K562 (cell line): Measurements from ENCODE around the gene DSCAM. TPM values are rescaled to one million over a fixed set of nuclear protein-coding genes. Genes with fewer than 3 reads are reported as not detected.

Experiments
- ATAC-seq: fragments of 200-7000 bp; cut with Tn5 transposase; 3 replicates; pipeline ENCODE4 v1.9.1; 2020; ENCODE audit warnings: moderate library complexity
- BruUV-seq: library from RNA; stranded (reverse); fragments of 400-500 nt; replicated peaks from 2 replicates; lab custom pipeline; 2021; lab: Mats Ljungman, UMichigan
- CTCF ChIA-PET: fragments of 300-600 bp; formaldehyde crosslinking; extraction: SDS; loops from one replicate; lab custom pipeline; 2021; ENCODE audit warnings: low intra/inter-chr PET ratio; lab: Yijun Ruan, JAX
- POLR2A ChIA-PET: fragments of 300-600, 350-650 bp; sonication (Branson Sonifier 250); formaldehyde crosslinking; extraction: SDS; loops from one replicate; lab custom pipeline; 2021; ENCODE audit warnings: antibody characterized with exemption, inconsistent platforms; lab: Yijun Ruan, JAX
- DNase-seq, 4 experiments: peaks; one replicate each; pipeline versions ENCODE4 v3.0.0 to v3.0.0-alpha.2; 2011 to 2018; ENCODE audit warnings: low spot score in 3 of 4, mixed read lengths in 3 of 4; ENCODE audit errors: extremely low read depth in 1 of 4
- FAIRE-seq: peaks from 2 replicates; lab custom pipeline; 2011; peaks lifted over from hg19 to GRCh38; lab: Jason Lieb, UNC
- H2AFZ ChIP-seq: 2 replicates; pipeline ENCODE4 v1.6.0; 2011; ENCODE audit warnings: low read depth, low read length, control low read depth, inconsistent platforms
- H3K27ac ChIP-seq: fragments of 200-600 bp; 3 replicates; pipeline ENCODE4 v1.8.0; 2011; ENCODE audit warnings: low read depth, mild to moderate bottlenecking, control low read depth, inconsistent platforms, low read length, moderate library complexity, mixed read lengths; ENCODE audit errors: extremely low read depth
- H3K27me3 ChIP-seq, 2 experiments: fragments of 300-600 bp in 1 of 2; 2 replicates in 1 of 2; 3 replicates in 1 of 2; pipeline versions ENCODE4 v1.6.0 to v1.8.0; 2011; ENCODE audit warnings: inconsistent platforms in 2 of 2, low read length in 2 of 2, mild to moderate bottlenecking in 1 of 2, mixed read lengths in 1 of 2, moderate library complexity in 1 of 2; ENCODE audit not compliant: control insufficient read depth in 2 of 2, insufficient read depth in 2 of 2
- H3K36me3 ChIP-seq: fragments of 300-600 bp; 3 replicates; pipeline ENCODE4 v1.8.0; 2011; ENCODE audit warnings: mild to moderate bottlenecking, low read length, inconsistent platforms; ENCODE audit not compliant: control insufficient read depth, insufficient read depth
- H3K4me1 ChIP-seq, 2 experiments: fragments of 200-600 bp in 1 of 2; replicated peaks in 1 of 2; 2 replicates in 1 of 2; 3 replicates in 1 of 2; pipeline versions ENCODE4 v1.5.1 to v1.8.0; 2011; ENCODE audit warnings: inconsistent platforms in 2 of 2, low read length in 2 of 2, mild to moderate bottlenecking in 1 of 2, mixed read lengths in 1 of 2, moderate library complexity in 1 of 2; ENCODE audit not compliant: control insufficient read depth in 2 of 2, insufficient read depth in 2 of 2
- H3K4me2 ChIP-seq: 2 replicates; pipeline ENCODE4 v1.6.1; 2011; ENCODE audit warnings: low read length, control low read depth, inconsistent platforms, mixed read lengths; ENCODE audit not compliant: insufficient read depth
- H3K4me3 ChIP-seq: fragments of 200-600 bp; sonication (generic), shearing (Covaris generic); 2 replicates; pipeline ENCODE4 v1.5.1; 2016; ENCODE audit warnings: control low read depth, inconsistent platforms
- H3K79me2 ChIP-seq: fragments of 200-600 bp; 3 replicates; pipeline ENCODE4 v1.8.0; 2011; ENCODE audit warnings: low read length, inconsistent platforms; ENCODE audit not compliant: control insufficient read depth, insufficient read depth
- H3K9ac ChIP-seq, 2 experiments: 2 replicates each; pipeline versions ENCODE4 v1.6.0 to v1.6.1; 2011; ENCODE audit warnings: low read depth in 2 of 2, low read length in 2 of 2, control low read depth in 1 of 2, inconsistent platforms in 1 of 2, mild to moderate bottlenecking in 1 of 2, mixed read lengths in 1 of 2; ENCODE audit not compliant: insufficient read depth in 1 of 2
- H3K9me1 ChIP-seq: one replicate; pipeline ENCODE4 v1.6.0; 2011; ENCODE audit warnings: inconsistent platforms, mild to moderate bottlenecking, low read length, moderate library complexity; ENCODE audit not compliant: control insufficient read depth, insufficient read depth
- H3K9me3 ChIP-seq: replicated peaks from 2 replicates; pipeline ENCODE4 v1.5.1; 2011; ENCODE audit warnings: low read depth, low read length, inconsistent platforms; ENCODE audit not compliant: control insufficient read depth, insufficient read depth
- H4K20me1 ChIP-seq: replicated peaks from 2 replicates; pipeline ENCODE4 v1.6.1; 2011; ENCODE audit warnings: low read length, inconsistent platforms, mixed read lengths; ENCODE audit not compliant: control insufficient read depth, insufficient read depth
- CBX1 ChIP-seq: sonication (generic); IDR thresholded peaks from 2 replicates; pipeline ENCODE4 v1.6.1; 2016; ENCODE audit warnings: antibody characterized with exemption, low read depth, mild to moderate bottlenecking
- FOXK2 ChIP-seq, 2 experiments: fragments of 450-650 bp; IDR thresholded peaks in 1 of 2; conservative IDR thresholded peaks in 1 of 2; 2 replicates each; pipeline ENCODE4 v1.6.1; 2016; ENCODE audit warnings: low read depth in 2 of 2, mild to moderate bottlenecking in 1 of 2
- GABPA ChIP-seq: fragments of 200-800 bp; sonication (Bioruptor generic); conservative IDR thresholded peaks from 2 replicates; pipeline ENCODE4 v1.6.1; 2016; ENCODE audit warnings: low read depth, missing genetic modification characterization, missing compliant biosample characterization
- GTF2F1 ChIP-seq: IDR thresholded peaks from 2 replicates; pipeline ENCODE4 v1.6.1; 2011; ENCODE audit warnings: low read depth, low read length, improper control_type of control experiment
- JUNB ChIP-seq: fragments of 450-650 bp; formaldehyde crosslinking; conservative IDR thresholded peaks from 2 replicates; pipeline ENCODE4 v1.4.0; 2020; ENCODE audit warnings: mild to moderate bottlenecking
- KLF10 ChIP-seq: fragments of 250-450 bp; sonication (Bioruptor Pico); IDR thresholded peaks from 2 replicates; pipeline ENCODE4 v1.6.1; 2021; ENCODE audit warnings: matching md5 sums
- KLF6 ChIP-seq: fragments of 250-450 bp; sonication (Bioruptor Pico); IDR thresholded peaks from 2 replicates; pipeline ENCODE4 v1.4.0; 2020; ENCODE audit warnings: mild to moderate bottlenecking, moderate library complexity, borderline replicate concordance
- NFE2L1 ChIP-seq: fragments of 450-650 bp; IDR thresholded peaks from 2 replicates; pipeline ENCODE4 v1.6.1; 2016; ENCODE audit warnings: missing genetic modification characterization, low read depth, mild to moderate bottlenecking, missing compliant biosample characterization, moderate library complexity, borderline replicate concordance
- SREBF2 ChIP-seq: sonication (generic); formaldehyde crosslinking; IDR thresholded peaks from 2 replicates; pipeline ENCODE4 v1.4.0; 2020; ENCODE audit warnings: mild to moderate bottlenecking, missing genetic modification reagents
- THRB ChIP-seq: fragments of 450-650 bp; formaldehyde crosslinking; conservative IDR thresholded peaks from 2 replicates; pipeline ENCODE4 v1.4.0; 2022; ENCODE audit warnings: mild to moderate bottlenecking, missing genetic modification characterization
- ZBTB17 ChIP-seq: fragments of 450-650 bp; formaldehyde crosslinking; IDR thresholded peaks from 2 replicates; pipeline ENCODE4 v1.4.0; 2020; ENCODE audit warnings: mild to moderate bottlenecking
- ZC3H11A ChIP-seq: IDR thresholded peaks from 2 replicates; pipeline ENCODE4 v1.6.1; 2012; ENCODE audit warnings: low read depth, low read length, improper control_type of control experiment
- ZNF143 ChIP-seq: sonication (generic); formaldehyde crosslinking; IDR thresholded peaks from 2 replicates; pipeline ENCODE4 v1.9.0; 2022; ENCODE audit warnings: mild to moderate bottlenecking, missing genetic modification reagents
- ZNF3 ChIP-seq: fragments of 250-450 bp; sonication (Bioruptor Pico); IDR thresholded peaks from 2 replicates; pipeline ENCODE4 v1.5.0; 2021; ENCODE audit warnings: mild to moderate bottlenecking, moderate library complexity
- WGBS: fragments of 100-300 bp; shearing (Covaris generic); methylation state at CpG from one replicate; pipeline ENCODE4 v1.1.6; 2016; ENCODE audit warnings: low coverage, mixed read lengths; ENCODE audit not compliant: insufficient coverage; ENCODE audit errors: missing lambda C conversion rate; 5-methylcytosine and 5-hydroxymethylcytosine counted together
- in situ Hi-C: fragments of 300-500 bp; cut with MboI; formaldehyde crosslinking; loops from 4 replicates; pipeline ENCODE4 v1.15.0; 2018; ENCODE audit warnings: inconsistent platforms, mixed read lengths
- intact Hi-C: fragments of 100-400 bp; cut with micrococcal nuclease; formaldehyde crosslinking; loops from 2 replicates; pipeline ENCODE4 v1.14.2; 2022
- polyA plus RNA-seq, 8 experiments: library from polyadenylated mRNA; depleted of rRNA in 4 of 8; stranded (reverse) in 5 of 8; unstranded in 3 of 8; fragments of >200 nt; fragmentation: Nextera tagmentation in 2 of 8; fragmentation: Illumina TruSeq in 1 of 8; extraction: Ambion mirVana in 2 of 8; extraction: Trizol in 1 of 8; gene quantifications; 2 replicates each; pipeline versions ENCODE4 v1.2.1 to v1.2.3, GENCODE V29; 2011 to 2014; ENCODE audit warnings: inconsistent platforms in 1 of 8, missing spikeins in 1 of 8
- total RNA-seq, 7 experiments: library from RNA; depleted of rRNA in 6 of 7; stranded (reverse); fragments of >200 nt in 6 of 7; fragmentation: Illumina TruSeq in 2 of 7; extraction: Trizol in 2 of 7; gene quantifications; 2 replicates each; pipeline versions ENCODE4 v1.2.1 to v1.2.3, GENCODE V29; 2011 to 2021; ENCODE audit warnings: low replicate concordance in 1 of 7
- TF ChIP-seq, protein P1 (sequence below): sonication (generic); formaldehyde crosslinking; IDR thresholded peaks from 2 replicates; pipeline ENCODE4 v1.8.0; 2023; ENCODE audit warnings: mild to moderate bottlenecking, missing genetic modification reagents
- TF ChIP-seq, protein P2 (sequence below), 2 experiments: IDR thresholded peaks; 2 replicates each; pipeline ENCODE4 v1.6.1; 2012; ENCODE audit warnings: improper control_type of control experiment in 2 of 2, low read depth in 2 of 2, low read length in 2 of 2, borderline replicate concordance in 1 of 2

The DSCAM gene
- total and polyA plus RNA-seq, 9 of the 15 experiments (the other 6 are each of a cell fraction or from before 2014, with no cell fraction given) = not detected

- TF ChIP-seq, protein P1, sequence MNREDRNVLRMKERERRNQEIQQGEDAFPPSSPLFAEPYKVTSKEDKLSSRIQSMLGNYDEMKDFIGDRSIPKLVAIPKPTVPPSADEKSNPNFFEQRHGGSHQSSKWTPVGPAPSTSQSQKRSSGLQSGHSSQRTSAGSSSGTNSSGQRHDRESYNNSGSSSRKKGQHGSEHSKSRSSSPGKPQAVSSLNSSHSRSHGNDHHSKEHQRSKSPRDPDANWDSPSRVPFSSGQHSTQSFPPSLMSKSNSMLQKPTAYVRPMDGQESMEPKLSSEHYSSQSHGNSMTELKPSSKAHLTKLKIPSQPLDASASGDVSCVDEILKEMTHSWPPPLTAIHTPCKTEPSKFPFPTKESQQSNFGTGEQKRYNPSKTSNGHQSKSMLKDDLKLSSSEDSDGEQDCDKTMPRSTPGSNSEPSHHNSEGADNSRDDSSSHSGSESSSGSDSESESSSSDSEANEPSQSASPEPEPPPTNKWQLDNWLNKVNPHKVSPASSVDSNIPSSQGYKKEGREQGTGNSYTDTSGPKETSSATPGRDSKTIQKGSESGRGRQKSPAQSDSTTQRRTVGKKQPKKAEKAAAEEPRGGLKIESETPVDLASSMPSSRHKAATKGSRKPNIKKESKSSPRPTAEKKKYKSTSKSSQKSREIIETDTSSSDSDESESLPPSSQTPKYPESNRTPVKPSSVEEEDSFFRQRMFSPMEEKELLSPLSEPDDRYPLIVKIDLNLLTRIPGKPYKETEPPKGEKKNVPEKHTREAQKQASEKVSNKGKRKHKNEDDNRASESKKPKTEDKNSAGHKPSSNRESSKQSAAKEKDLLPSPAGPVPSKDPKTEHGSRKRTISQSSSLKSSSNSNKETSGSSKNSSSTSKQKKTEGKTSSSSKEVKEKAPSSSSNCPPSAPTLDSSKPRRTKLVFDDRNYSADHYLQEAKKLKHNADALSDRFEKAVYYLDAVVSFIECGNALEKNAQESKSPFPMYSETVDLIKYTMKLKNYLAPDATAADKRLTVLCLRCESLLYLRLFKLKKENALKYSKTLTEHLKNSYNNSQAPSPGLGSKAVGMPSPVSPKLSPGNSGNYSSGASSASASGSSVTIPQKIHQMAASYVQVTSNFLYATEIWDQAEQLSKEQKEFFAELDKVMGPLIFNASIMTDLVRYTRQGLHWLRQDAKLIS (CRISPR knock-in tag) = no peak
- TF ChIP-seq JUNB (CRISPR knock-in tag) (no peak), NFE2L1 (no peak), CBX1 (no peak), SREBF2 (no peak), ZC3H11A (no peak), ZNF3 (CRISPR knock-in tag) (no peak)
Observed at GRCh38 chr21:40851749-40852148, 4.8 kb upstream of the DSCAM start (continued).

DNA sequence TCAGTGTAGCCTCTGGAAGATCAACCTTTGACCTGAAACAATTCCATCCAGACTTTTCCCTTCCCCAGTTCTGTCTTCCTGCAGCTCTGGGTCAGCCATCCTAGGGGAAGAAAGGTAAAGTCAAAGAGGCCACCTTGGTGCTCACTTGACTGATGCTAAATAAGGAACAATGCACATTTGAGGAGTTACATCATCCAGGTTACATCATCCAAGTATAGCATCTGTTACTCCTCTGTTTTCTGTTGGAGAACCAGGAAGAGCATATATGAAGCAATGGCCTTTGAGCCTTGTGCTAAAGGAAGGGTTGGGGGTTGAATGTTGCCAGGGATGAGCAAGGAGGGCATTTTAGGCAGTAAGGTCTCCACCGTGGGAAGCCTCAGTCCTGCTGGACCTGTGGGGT, 3.1 kb upstream of the DSCAM start:
- Histone ChIP-seq H3K4me3 (no peak overlapping the region), H3K79me2 (no peaks in the 10 kb centered on the region), H3K4me2 (no peak overlapping the region), H3K9me3 (no peaks in the 10 kb centered on the region), H3K27me3 (no peaks in the 10 kb centered on the region), H4K20me1 (no peaks in the 10 kb centered on the region), H3K4me1 (no peaks in the 10 kb centered on the region), H3K9me1 (no peaks in the 10 kb centered on the region), H3K9ac (no peak overlapping the region), H2AFZ (no peak overlapping the region), H3K36me3 (no peaks in the 10 kb centered on the region), H3K27ac (no peak overlapping the region)
- intact Hi-C loops (no loop called here), in situ Hi-C loops (no loop called here)
- BruUV-seq = no TSS peak
- ATAC-seq (no peak), DNase-seq (no peak), FAIRE-seq (no peak)
- ChIA-PET POLR2A (no interaction called here), CTCF (interaction anchor here (0.6 kb wide), 1 partner anchor 17 kb away, joined by 3 read pairs; no protein-coding TSS in a partner anchor)
- WGBS = 0% methylated on average over 1 of the region's 1 CpG
- TF ChIP-seq KLF6 (CRISPR knock-in tag) = no peak
- no peak for TF ChIP-seq ZBTB17 (CRISPR knock-in tag)
- no peak for TF ChIP-seq KLF10
- no peak for TF ChIP-seq THRB (CRISPR knock-in tag)
- TF ChIP-seq, protein P2, sequence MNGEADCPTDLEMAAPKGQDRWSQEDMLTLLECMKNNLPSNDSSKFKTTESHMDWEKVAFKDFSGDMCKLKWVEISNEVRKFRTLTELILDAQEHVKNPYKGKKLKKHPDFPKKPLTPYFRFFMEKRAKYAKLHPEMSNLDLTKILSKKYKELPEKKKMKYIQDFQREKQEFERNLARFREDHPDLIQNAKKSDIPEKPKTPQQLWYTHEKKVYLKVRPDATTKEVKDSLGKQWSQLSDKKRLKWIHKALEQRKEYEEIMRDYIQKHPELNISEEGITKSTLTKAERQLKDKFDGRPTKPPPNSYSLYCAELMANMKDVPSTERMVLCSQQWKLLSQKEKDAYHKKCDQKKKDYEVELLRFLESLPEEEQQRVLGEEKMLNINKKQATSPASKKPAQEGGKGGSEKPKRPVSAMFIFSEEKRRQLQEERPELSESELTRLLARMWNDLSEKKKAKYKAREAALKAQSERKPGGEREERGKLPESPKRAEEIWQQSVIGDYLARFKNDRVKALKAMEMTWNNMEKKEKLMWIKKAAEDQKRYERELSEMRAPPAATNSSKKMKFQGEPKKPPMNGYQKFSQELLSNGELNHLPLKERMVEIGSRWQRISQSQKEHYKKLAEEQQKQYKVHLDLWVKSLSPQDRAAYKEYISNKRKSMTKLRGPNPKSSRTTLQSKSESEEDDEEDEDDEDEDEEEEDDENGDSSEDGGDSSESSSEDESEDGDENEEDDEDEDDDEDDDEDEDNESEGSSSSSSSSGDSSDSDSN (IDR thresholded peaks at IDR 0.05; ENCODE audit: borderline replicate concordance in 1 of 2, low read depth in 2 of 2, low read length in 2 of 2) = no peak
- no peak for TF ChIP-seq GABPA (tag)
- no peak for TF ChIP-seq GTF2F1
- TF ChIP-seq ZNF143 = no peak
- no peak for TF ChIP-seq FOXK2 (conservative IDR thresholded peaks at IDR 0.05 in 1 of 2, IDR thresholded peaks at IDR 0.05 in 1 of 2; ENCODE audit: low read depth in 2 of 2)
